Upper lobe of right lung (tissue), 1 donor: Measurements from ENCODE around the gene SPANXC. TPM values are rescaled to one million over a fixed set of nuclear protein-coding genes. Genes with fewer than 3 reads are reported as not detected.
A peak's percentile ranks its signal among the peaks of the same experiment; 100 is the strongest.
"Not testable (repeated sequence)": the region's sequence is repeated elsewhere in the genome, so short reads cannot be mapped to it uniquely, and the experiment has no call there.

ENCODE experiments used
- ATAC-seq: fragments of 200-7000 bp; cut with Tn5 transposase; one replicate; pipeline ENCODE4 v1.9.1; 2020; ENCODE audit warnings: mild to moderate bottlenecking, moderate library complexity
- DNase-seq: peaks from one replicate; pipeline ENCODE4 v3.0.0-alpha.2; 2020
- H3K27ac ChIP-seq: fragments of 200-600 bp; one replicate; pipeline ENCODE4 v1.8.0; 2022
- H3K27me3 ChIP-seq: fragments of 200-600 bp; one replicate; pipeline ENCODE4 v1.8.0; 2022; ENCODE audit warnings: mild to moderate bottlenecking
- H3K36me3 ChIP-seq: fragments of 200-600 bp; one replicate; pipeline ENCODE4 v1.8.0; 2022
- H3K4me1 ChIP-seq: fragments of 200-600 bp; one replicate; pipeline ENCODE4 v1.8.0; 2022
- H3K4me3 ChIP-seq: fragments of 200-600 bp; one replicate; pipeline ENCODE4 v1.8.0; 2022; ENCODE audit warnings: mild to moderate bottlenecking
- H3K9me3 ChIP-seq: fragments of 200-600 bp; one replicate; pipeline ENCODE4 v1.8.0; 2022
- CTCF ChIP-seq: fragments of 200-600 bp; IDR thresholded peaks from one replicate; pipeline ENCODE4 v1.8.0; 2022; ENCODE audit warnings: antibody characterized with exemption
- intact Hi-C: fragments of 100-400 bp; cut with DNase I; formaldehyde crosslinking; loops from one replicate; pipeline ENCODE4 v1.11.0; 2022
- long read RNA-seq: library from polyadenylated mRNA; unstranded; transcript quantifications from one replicate; pipeline ENCODE4 v2.0.0, GENCODE V29; 2021
- total RNA-seq: library from RNA; stranded (reverse); fragmentation: NEBNext Ultra II Directional; extraction: Animal tissue kit (Norgen Biotek cat#: 25700); gene quantifications from one replicate; pipeline ENCODE4 v1.2.1, GENCODE V29; 2021
- donor health status: DM: no; HTN: yes; CAD: no; lungs with severe emphysema.

SPANXC gene
- total RNA-seq, result not detected
- long read RNA-seq, result 0 reads

GRCh38 chrX:141242417-141242816 is at the start of gene SPANXC:
Gene SPANXC (minus strand): TSS chrX:141242517. CDS start chrX:141242457, 60 bp downstream.
- intact Hi-C loops, H3K9me3 ChIP-seq, H3K27ac ChIP-seq, DNase-seq, H3K27me3 ChIP-seq, ATAC-seq, H3K4me1 ChIP-seq, H3K36me3 ChIP-seq, H3K4me3 ChIP-seq: not testable (repeated sequence)

- Histone ChIP-seq H3K9me3 (no peaks in the 10 kb centered on the region), H3K4me3 (no peak overlapping the region), H3K4me1 (no peaks in the 10 kb centered on the region), H3K36me3 (no peaks in the 10 kb centered on the region), H3K27ac (no peak overlapping the region), H3K27me3 (no peaks in the 10 kb centered on the region)
- no peak for TF ChIP-seq CTCF
- DNase-seq (no peak), ATAC-seq (no peak)
- intact Hi-C loops, result no loop called here
Observed at GRCh38 chrX:141279476-141279875, 37.2 kb upstream of the SPANXC start.

- no peaks in the 10 kb centered on the region for H3K9me3 ChIP-seq
- no peaks in the 10 kb centered on the region for H3K4me1 ChIP-seq
- intact Hi-C loops, result no loop called here
- peak; percentile 57 for TF ChIP-seq CTCF
- no peak overlapping the region for H3K4me3 ChIP-seq
- no peaks in the 10 kb centered on the region for H3K36me3 ChIP-seq
- H3K27ac ChIP-seq, result no peak overlapping the region
- DNase-seq (no peak), ATAC-seq (peak; percentile 70)
- H3K27me3 ChIP-seq, result no peaks in the 10 kb centered on the region
Observed at GRCh38 chrX:141278306-141278705, 36.0 kb upstream of the SPANXC start.

GRCh38 chrX:141258080-141258479 is 15.8 kb upstream of the SPANXC start:
- intact Hi-C loops, result no loop called here
- TF ChIP-seq CTCF, result no peak
- no peak for DNase-seq

GRCh38 chrX:141221611-141222010 is 20.7 kb downstream of the SPANXC start:
- TF ChIP-seq CTCF, result no peak
- intact Hi-C loops, result no loop called here
- ATAC-seq, result no peak

More at GRCh38 chrX:141258080-141258479, 15.8 kb upstream of the SPANXC start:
- H3K4me3 ChIP-seq, result no peak overlapping the region
- no peaks in the 10 kb centered on the region for H3K36me3 ChIP-seq
- ATAC-seq, result no peak
- no peaks in the 10 kb centered on the region for H3K4me1 ChIP-seq
- H3K9me3 ChIP-seq, result no peaks in the 10 kb centered on the region
- no peaks in the 10 kb centered on the region for H3K27me3 ChIP-seq
- H3K27ac ChIP-seq, result no peak overlapping the region

GRCh38 chrX:141220342-141221008 is 21.8 kb downstream of the SPANXC start:
- Histone ChIP-seq H3K9me3 (no peaks in the 10 kb centered on the region), H3K4me3 (no peak overlapping the region), H3K4me1 (no peaks in the 10 kb centered on the region), H3K36me3 (no peaks in the 10 kb centered on the region), H3K27ac (no peak overlapping the region), H3K27me3 (no peaks in the 10 kb centered on the region)
- intact Hi-C loops, result no loop called here
- TF ChIP-seq CTCF, result no peak
- ATAC-seq (no peak), DNase-seq (no peak)

More at GRCh38 chrX:141221611-141222010, 20.7 kb downstream of the SPANXC start:
- Histone ChIP-seq H3K27ac (no peak overlapping the region), H3K4me1 (no peaks in the 10 kb centered on the region), H3K4me3 (no peak overlapping the region), H3K9me3 (no peaks in the 10 kb centered on the region), H3K36me3 (no peaks in the 10 kb centered on the region), H3K27me3 (no peaks in the 10 kb centered on the region)
- no peak for DNase-seq
